GM21423 (cell line): ENCODE measurements around the gene POLR2E.
A peak's percentile ranks its signal among the peaks of the same experiment; 100 is the strongest.

Experiments
- ATAC-seq: cut with Tn5 transposase; IDR thresholded peaks from one replicate; pipeline ENCODE4 v1.9.1; 2021; ENCODE audit warnings: mild to moderate bottlenecking, moderate library complexity; ENCODE audit not compliant: unreplicated experiment

POLR2E gene

DNA sequence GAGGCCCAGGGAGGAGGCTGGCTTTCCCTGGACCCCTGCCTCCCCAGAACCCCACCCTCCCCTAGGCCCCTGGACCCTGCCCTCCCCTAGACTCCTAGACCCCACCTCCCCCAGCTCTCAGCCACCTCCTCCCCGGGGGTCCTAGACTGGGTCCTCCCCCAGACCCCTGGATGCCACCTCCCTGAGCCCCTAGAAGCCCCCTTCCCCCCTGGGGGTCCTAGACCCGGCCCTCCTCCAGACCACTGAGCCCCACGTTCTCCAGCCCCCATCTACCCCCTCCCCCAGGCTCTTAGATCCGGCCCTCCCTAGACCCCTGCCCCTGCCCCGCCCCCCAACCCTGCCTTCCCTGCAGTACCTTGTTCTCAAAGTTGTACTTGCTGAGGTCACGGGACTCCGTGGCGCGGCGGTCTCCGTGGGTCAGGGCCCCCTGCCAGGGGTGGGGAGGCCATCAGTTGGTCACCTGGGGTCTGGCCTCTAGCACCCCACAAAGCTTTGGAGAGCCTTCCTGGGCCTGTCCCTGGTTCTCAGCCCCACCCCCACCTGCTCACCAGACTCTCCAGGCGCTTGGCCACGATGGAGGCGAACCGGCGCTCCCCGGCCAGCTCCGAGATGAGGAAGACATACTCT lies 16.6 kb upstream of the POLR2E start:
- no peak for ATAC-seq

DNA sequence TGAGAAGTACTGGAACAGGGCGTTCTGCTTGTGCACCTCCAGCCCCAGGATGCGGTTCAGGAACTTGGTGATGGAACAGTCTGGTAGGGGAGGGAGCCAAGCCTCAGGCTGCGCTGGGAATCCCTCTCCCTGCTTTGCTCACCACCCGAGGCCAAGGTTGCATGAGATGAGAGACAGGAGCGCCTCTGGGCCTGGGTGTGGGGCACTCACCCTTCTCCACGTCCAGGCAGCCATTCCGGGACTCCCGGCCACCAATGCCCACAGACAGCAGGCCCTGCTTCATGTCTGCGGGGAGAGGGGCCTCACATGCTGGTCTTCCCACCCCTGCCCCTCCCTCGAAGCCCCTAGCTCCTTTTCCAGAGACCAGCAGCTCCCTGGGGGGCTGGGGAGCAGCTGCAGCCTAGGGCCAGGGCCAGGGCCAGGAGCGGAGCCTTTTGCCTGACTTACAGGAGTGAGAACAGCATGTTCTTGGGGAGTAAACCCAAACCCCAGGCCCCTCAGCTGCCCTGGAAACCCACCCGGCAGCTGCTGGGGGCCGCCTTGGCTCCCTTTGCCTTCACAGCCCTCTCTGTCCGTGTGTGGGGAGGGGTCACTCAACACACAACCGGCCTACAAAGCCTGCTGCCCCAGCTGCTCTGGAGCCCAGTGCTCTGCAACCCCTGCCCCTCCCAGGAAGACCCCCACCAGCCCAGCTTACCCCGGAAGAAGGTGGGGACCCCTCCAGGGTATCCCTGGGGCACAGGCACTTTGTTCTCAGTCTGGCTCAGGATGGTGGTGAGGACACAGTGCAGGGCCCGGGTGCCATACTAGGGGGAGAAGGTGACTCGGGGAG lies 15.8 kb upstream of the POLR2E start:
- no peak for ATAC-seq

DNA sequence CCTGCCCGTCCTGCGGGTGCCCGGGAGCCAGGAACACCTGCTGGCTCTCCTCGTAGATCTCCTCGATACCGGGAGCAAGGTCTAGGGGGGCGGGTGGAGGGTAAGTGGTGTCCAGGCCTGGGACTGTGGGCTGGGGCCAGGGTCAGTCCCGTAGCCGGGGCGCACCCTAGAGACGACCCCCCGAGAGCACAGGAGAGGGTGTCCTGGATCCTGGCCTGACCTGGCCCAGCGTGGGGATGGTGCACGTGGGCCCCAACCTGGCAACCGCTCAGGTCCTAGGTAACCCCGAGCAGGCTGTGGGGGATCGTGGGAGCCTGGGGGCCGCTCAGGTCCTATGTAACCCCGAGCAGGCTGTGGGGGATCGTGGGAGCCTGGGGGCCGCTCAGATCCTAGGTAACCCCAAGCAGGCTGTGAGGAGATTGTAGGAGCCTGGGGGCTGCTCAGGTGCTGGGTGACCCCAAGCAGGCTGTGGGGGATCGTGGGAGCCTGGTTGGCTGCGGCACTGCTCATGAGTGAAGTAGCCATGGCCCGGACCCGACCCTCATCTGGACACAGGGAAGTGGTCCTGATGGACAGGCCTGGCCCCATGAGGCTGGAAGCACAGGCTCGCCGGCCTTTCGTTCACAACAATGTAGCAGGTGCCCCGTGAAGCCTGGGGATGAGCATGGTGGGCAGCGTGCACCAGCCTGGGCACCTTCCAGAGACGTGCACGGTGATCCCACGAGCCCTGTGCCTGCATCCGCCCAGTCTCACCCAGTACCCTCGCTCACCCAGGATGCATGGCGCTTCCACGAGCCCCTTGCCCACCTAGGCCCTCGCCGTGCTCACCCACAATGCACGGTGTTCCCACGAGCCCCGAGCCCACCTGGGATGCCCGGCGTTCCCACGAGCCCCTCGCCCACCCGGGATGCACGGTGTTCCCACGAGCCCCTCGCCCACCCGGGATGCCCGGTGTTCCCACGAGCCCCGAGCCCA lies 14.8 kb upstream of the POLR2E start:
- no peak for ATAC-seq

DNA sequence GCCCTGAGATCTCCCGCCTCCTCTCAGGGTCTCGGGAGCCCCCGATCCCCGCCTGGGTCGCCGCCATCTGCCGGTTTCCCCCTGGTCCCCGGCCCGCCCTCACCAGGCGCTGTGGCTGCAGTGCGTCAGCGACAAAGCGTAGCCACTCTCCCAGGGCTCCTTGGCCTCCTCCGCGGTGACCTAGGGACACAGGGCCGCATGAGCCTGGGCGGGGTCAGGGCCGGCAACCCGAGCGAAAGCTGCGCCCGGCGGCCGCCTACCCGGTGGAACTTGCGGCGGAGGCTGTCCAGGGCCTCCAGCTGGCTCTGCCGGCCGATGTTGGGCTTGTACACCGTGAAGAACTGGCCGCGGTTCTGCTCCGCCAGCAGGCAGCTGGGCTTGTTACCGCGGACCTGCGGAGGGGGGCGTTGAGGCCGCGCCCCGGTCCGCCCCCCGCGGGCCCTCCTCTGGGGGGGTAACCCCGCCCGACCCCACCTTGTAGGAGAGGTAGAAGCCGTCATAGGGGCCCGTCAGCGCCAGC lies 13.9 kb upstream of the POLR2E start:
- ATAC-seq: no peak

DNA sequence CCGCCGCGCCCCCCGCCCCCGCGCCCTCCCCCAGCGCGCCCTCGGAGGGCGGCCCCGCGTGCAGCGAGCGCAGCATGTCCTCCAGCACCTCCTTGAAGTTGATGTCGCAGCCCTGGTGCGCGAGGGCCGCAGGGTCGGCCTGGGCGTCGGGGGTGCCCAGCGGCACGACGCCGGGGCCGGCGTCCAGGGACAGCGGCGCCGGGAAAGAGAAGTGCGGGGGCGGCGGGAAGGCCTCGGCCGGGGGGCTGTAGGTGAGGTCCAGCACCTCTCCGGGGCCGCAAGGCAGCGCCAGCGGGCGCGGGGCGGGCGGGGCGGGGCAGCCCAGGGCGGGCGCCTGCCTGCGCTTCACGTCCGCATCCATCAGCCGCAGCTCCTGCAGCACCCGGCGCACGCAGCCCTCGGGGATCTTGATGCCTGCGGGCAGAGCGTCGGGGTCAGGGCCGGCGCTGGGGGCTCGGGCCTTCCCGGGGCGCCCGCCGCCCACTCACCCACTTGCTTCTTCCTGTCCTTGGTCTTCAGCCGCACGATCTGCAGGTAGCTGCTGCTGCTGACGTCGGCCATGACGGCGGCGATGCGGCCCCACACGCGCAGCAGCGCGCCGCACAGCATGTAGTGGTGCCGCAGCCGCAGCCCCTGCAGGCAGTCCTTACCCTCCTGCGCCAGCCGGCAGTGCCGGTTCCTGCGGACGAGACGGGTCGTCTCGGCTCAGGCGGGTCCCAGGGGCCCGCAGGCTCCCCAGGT lies 13.3 kb upstream of the POLR2E start:
- no peak for ATAC-seq

DNA sequence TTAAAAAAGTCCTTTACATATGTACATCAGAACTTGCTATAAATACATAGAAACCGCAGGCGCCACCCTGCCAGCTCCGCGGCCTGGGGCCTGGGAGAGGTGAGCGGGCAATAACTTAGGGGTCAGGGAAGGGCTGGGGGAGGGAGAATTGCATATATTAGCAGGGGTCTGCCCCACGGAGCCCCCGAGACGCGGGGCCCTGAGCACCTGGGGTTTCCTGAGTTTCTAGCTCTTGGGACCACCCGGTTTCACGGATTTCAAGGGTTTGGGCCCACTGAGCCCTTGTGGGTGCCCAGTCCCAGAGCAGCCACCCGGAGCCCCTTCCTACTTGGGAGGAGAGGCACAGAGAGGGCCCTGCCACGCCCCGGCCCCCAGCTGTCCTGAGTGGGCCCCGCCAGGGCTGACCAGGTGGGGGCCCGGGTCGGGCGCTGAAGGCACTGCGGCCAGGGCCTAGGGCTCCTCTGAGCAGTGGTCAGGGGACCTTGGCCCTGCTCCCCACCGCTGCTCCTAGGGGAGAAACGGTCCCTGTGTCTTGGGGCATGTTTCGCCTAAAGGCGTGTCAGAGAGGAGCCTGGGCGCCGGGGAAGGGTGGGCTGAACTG lies 12.6 kb upstream of the POLR2E start:
- ATAC-seq: no peak

DNA sequence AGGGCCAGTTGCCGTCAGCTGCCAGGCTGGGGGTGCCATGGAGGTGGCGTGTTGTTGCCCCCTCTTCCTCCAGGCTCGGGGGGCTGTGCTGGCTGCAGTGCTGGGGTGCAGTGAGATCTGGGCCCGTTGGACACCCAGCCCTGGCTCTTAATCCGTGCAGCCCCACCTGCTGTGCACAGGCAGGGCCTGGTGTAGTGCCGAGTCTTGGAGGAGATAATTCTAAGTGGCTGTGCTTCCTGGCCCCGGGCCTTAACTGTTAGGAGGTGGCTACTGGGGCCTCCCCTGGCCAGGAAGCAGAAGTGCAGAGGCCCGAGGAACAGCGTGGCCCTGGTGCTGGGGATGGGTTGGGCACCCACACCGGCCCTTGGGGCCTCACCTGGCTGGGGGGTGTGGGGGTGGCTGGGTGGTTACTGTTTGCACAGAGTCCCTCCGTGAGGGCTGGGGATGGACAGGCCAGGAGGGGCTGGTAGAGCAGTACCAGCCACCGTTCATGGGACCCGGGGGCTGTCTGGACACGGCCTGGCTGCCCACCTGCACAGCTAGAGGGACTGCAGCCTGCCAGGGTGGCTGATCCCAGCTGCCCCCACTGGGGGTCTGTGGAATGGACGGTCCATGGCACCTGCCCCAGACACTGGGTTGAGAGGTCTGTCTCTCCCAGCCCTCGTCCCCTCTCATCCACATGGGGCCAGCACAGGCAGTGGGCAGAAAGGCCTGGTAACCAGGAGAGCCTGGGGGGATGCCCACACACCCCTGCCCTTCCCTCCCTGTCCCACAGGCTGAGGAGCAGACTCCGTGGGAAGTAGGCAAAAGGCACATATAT lies 11.9 kb upstream of the POLR2E start:
- no peak for ATAC-seq

DNA sequence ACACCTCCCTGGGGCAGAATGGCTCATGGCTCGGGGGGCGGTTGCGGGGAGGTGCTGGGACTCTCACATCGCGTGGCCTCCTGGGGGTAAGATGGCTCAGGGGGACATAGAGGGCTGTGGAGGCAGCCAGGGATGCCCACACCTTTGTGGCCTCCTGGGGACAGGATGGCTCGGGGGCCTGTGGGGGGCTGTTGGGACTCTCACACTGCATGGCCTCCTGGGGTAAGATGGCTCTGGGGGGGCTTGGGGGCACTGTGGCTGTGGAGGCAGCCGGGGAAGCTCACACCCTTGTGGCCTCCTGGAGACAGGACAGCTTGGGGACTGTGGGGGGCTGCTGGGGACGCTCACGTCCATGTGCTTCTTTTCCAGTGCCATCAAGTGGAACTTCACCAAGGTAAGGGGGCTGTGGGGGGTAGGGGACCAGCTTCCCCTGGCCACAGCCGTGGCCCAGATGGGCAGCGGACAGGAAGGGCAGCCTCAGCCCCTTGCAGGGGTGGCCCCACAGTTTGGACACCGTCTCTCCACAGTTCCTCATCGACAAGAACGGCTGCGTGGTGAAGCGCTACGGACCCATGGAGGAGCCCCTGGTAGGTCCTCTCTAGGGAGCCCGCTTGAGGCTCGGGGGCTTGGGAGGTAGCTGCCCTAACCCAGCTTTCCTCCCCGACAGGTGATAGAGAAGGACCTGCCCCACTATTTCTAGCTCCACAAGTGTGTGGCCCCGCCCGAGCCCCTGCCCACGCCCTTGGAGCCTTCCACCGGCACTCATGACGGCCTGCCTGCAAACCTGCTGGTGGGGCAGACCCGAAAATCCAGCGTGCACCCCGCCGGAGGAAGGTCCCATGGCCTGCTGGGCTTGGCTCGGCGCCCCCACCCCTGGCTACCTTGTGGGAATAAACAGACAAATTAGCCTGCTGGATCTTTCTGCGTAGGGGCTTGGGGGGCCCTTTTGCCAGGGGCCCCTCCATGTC lies 11.0 kb upstream of the POLR2E start:
- ATAC-seq: no peak

DNA sequence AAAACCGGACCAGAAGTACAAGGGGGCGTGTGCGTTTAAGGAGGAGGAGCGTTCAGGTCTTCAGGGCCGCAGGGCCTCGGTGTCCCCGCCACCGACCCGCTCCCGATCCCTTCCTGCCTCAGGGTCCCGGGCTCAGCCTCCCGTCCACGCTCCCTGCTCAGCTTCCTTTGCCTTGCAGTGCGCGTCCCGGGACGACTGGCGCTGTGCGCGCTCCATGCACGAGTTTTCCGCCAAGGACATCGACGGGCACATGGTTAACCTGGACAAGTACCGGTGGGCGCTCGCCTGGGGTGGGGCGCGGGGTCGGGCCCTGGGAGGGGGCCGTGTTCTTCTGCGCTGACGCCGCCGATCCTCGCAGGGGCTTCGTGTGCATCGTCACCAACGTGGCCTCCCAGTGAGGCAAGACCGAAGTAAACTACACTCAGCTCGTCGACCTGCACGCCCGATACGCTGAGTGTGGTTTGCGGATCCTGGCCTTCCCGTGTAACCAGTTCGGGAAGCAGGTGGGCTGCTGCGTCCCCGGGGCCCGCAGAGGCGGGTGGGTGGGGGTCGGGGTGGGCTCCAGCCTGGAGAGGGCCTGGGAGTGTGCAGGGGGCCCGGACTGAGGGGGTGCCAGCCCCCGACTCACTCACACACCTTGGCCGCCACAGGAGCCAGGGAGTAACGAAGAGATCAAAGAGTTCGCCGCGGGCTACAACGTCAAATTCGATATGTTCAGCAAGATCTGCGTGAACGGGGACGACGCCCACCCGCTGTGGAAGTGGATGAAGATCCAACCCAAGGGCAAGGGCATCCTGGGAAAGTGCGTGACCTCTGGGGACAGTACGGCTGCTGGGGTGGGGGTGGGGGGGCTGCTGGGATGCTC lies 10.1 kb upstream of the POLR2E start:
- no peak for ATAC-seq

DNA sequence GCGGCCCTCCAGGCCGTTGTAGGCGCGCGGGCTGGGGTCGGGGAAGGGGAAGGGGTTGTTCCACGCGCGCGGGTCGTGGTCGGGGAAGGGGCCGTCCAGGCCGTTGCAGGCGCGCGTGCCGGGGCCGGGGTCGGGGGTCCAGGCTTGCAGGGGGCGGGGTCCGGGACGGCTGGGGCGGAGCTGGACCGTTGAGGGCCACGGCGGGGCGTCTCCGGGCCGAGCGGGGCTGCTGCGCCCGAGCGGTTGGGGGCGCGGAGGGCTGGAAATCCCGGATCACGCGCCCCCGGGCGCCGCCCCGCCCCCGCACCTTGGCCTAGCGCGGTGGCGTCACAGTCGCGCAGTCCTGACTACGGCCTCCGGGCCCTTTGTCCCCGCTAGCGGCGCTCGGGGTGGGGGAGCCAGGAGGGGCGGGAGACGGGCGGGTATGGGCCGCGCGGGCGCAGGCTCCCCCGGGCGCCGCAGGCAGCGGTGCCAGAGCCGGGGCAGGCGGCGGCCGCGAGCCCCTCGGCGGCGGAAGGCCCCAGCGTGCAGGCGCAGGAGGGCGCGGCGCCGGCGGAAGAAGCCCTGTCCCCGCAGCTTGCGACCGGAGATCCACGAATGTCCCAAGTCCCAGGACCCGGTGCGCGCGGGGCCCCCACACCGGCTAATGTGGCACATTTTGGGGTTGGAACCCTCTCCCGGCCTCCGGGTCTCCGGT lies 9.3 kb upstream of the POLR2E start:
- peak; percentile 33 for ATAC-seq

DNA sequence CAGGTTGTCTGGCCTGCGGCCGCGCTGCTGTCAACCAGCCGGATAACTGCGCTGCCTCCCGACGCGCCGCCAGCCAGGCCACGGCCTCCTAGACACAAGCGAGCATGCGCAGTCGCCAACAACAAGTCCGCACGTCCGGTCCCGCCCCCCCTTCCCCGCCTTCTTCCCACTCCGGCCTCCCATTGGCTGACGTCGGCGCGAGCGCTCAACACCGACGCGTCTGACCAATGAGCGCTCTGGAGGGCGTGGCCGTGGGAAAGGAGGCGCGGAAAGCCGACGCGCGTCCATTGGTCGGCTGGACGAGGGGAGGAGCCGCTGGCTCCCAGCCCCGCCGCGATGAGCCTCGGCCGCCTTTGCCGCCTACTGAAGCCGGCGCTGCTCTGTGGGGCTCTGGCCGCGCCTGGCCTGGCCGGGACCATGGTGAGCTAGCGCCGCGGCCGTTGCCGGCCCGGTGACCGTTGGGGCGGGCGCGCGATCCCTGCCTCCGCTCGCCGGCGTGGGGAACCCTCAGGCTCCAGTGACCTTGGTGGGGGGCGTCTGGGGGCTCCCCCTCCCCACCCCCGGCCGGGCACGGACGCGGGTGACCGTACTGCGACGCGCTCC lies 8.6 kb upstream of the POLR2E start, which contains the start of gene GPX4:
GPX4 (plus strand) TSS at position 287 of the 603 bp plus-strand sequence; CDS start at position 337, 50 bp downstream.
- ATAC-seq: peak; percentile 67

DNA sequence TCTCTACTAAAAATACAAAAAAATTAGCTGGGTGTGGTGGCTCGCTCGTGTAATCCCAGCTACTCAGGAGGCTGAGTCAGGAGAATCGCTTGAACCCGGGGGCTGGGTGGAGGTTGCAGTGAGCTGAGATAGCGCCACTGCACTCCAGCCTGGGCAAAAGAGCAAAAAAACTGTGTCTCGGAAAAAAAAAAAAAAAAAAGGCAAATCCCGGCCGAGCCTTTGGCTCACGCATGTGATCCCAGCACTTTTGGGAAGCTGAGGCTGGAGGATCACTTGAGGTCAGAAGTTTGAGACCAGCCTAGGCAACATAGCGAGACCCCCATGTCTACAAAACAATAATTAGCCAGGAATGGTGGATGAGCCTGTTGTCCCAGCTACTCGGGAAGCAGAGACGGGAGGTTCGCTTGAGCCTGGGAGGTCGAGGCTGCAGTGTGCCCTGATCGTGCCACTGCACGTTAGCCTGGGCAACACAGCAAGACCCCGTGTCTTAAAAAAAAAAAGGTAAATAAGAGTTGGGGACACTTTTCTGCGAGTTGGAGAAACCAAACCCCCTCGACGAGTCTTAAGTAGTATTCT lies 8.0 kb upstream of the POLR2E start:
- ATAC-seq: no peak

DNA sequence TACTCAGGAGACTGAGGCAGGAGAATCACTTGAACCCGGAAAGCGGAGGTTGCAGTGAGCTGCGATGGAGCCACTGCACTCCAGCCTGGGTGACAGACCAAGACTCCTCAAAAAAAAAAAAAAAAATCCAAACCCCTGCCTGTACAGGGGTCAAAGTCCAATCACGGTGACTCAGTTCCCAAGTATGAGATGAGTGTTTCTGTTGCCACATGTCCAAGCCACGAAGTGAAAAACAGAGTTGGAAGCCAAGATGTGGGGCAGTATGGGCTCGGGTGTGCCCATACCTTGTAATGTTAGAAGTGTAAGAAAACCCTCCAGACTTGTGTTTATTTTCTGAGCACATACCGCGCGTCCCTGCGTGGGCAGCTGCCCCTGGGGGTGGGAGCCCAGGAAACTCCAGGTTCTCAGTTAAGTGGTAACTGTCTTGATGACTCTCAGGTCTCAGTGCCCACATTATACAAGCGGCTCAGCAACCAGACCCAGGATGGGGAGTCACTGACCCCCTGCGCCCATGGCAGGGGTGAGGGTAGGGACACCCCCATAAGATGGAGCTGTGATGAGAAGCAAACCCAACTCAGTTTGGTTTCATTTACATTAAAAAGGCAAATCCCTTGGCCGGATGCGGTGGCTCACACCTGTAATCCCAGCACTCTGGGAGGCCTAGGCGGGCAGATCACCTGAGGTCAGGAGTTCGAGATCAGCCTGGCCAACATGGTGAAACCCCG lies 7.4 kb upstream of the POLR2E start:
- peak; percentile 13 for ATAC-seq

DNA sequence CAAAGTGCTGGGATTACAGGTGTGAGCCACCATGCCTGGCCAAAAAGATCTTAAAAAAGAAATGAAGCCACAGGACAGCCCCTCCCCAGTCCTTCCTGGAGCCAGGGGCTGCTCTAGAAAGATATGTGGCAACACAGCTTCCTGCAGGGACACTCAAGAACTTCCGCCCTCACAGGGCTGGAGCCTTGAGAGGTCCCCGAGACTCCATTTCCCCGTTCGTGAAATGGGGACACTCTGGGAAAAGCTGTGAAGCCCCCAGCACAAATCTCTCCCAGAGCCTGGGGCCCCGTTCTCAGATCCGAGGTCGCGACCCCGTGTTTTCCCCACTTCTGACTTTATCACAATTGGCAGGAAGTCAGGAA lies 6.1 kb upstream of the POLR2E start:
- no peak for ATAC-seq
